Measurements from ENCODE around the gene PIM1.

PIM1 gene

GRCh38 chr6:37200085-37200484 lies 30.1 kb downstream of the PIM1 start:
- DNase-seq (ENCODE audit: low read depth in 1 of 2, low spot score in 1 of 2): no peak
- in situ Hi-C loops (cut with HindIII; ENCODE audit: low pct_unique_long_range_greater_than_20kb, low sequenced_read_pairs): no loop called here
- TF ChIP-seq JUND (IDR thresholded peaks at IDR 0.05; ENCODE audit: low read depth): no peak

GRCh38 chr6:37201726-37202125 lies 31.8 kb downstream of the PIM1 start:
- DNase-seq (ENCODE audit: low read depth in 1 of 2, low spot score in 1 of 2): no peak
- in situ Hi-C loops (cut with HindIII; ENCODE audit: low pct_unique_long_range_greater_than_20kb, low sequenced_read_pairs): no loop called here

GRCh38 chr6:37202788-37203491 lies 33.0 kb downstream of the PIM1 start:
- TF ChIP-seq JUND (IDR thresholded peaks at IDR 0.05; ENCODE audit: low read depth): no peak
- DNase-seq (ENCODE audit: low read depth in 1 of 2, low spot score in 1 of 2): no peak
- in situ Hi-C loops (cut with HindIII; ENCODE audit: low pct_unique_long_range_greater_than_20kb, low sequenced_read_pairs): no loop called here

More at GRCh38 chr6:37201726-37202125, 31.8 kb downstream of the PIM1 start:
- no peak for TF ChIP-seq JUND (IDR thresholded peaks at IDR 0.05; ENCODE audit: low read depth)

GRCh38 chr6:37204014-37204751 lies 34.2 kb downstream of the PIM1 start:
- DNase-seq (ENCODE audit: low read depth in 1 of 2, low spot score in 1 of 2): peak in 1 of 2 experiments; percentile 22
- in situ Hi-C loops (cut with HindIII; ENCODE audit: low pct_unique_long_range_greater_than_20kb, low sequenced_read_pairs): no loop called here
- no peak for TF ChIP-seq JUND (IDR thresholded peaks at IDR 0.05; ENCODE audit: low read depth)

GRCh38 chr6:37205175-37205996 lies 35.4 kb downstream of the PIM1 start:
- no peak for TF ChIP-seq JUND (IDR thresholded peaks at IDR 0.05; ENCODE audit: low read depth)
- in situ Hi-C loops (cut with HindIII; ENCODE audit: low pct_unique_long_range_greater_than_20kb, low sequenced_read_pairs): no loop called here
- no peak for DNase-seq (ENCODE audit: low read depth in 1 of 2, low spot score in 1 of 2)

- no peak for DNase-seq (ENCODE audit: low read depth in 1 of 2, low spot score in 1 of 2)
- in situ Hi-C loops (cut with HindIII; ENCODE audit: low pct_unique_long_range_greater_than_20kb, low sequenced_read_pairs): no loop called here
- TF ChIP-seq JUND (IDR thresholded peaks at IDR 0.05; ENCODE audit: low read depth): no peak
These were observed 36.0 kb downstream of the PIM1 start for GRCh38 chr6:37205997-37206340.

GRCh38 chr6:37206622-37207021 lies 36.7 kb downstream of the PIM1 start:
- no peak for TF ChIP-seq JUND (IDR thresholded peaks at IDR 0.05; ENCODE audit: low read depth)
- in situ Hi-C loops (cut with HindIII; ENCODE audit: low pct_unique_long_range_greater_than_20kb, low sequenced_read_pairs): no loop called here
- no peak for DNase-seq (ENCODE audit: low read depth in 1 of 2, low spot score in 1 of 2)

GRCh38 chr6:37207903-37208456 lies 38.0 kb downstream of the PIM1 start:
- in situ Hi-C loops (cut with HindIII; ENCODE audit: low pct_unique_long_range_greater_than_20kb, low sequenced_read_pairs): no loop called here
- DNase-seq (ENCODE audit: low read depth in 1 of 2, low spot score in 1 of 2): peak; percentile 39 to 86
- no peak for TF ChIP-seq JUND (IDR thresholded peaks at IDR 0.05; ENCODE audit: low read depth)

- in situ Hi-C loops (cut with HindIII; ENCODE audit: low pct_unique_long_range_greater_than_20kb, low sequenced_read_pairs): no loop called here
- no peak for DNase-seq (ENCODE audit: low read depth in 1 of 2, low spot score in 1 of 2)
These were observed 38.8 kb downstream of the PIM1 start for GRCh38 chr6:37208793-37209192.

GRCh38 chr6:37209461-37210205 lies 39.7 kb downstream of the PIM1 start:
- in situ Hi-C loops (cut with HindIII; ENCODE audit: low pct_unique_long_range_greater_than_20kb, low sequenced_read_pairs): no loop called here
- DNase-seq (ENCODE audit: low read depth in 1 of 2, low spot score in 1 of 2): no peak
- TF ChIP-seq JUND (IDR thresholded peaks at IDR 0.05; ENCODE audit: low read depth): no peak

More at GRCh38 chr6:37208793-37209192, 38.8 kb downstream of the PIM1 start:
- no peak for TF ChIP-seq JUND (IDR thresholded peaks at IDR 0.05; ENCODE audit: low read depth)

- in situ Hi-C loops (cut with HindIII; ENCODE audit: low pct_unique_long_range_greater_than_20kb, low sequenced_read_pairs): no loop called here
- no peak for TF ChIP-seq JUND (IDR thresholded peaks at IDR 0.05; ENCODE audit: low read depth)
- DNase-seq (ENCODE audit: low read depth in 1 of 2, low spot score in 1 of 2): peak; percentile 49 to 87
These were observed 40.5 kb downstream of the PIM1 start for GRCh38 chr6:37210313-37210968.
